ENCODE results near the gene PACRG.

The PACRG gene

GRCh38 chr6:163177892-163178420 is 450.2 kb downstream of the PACRG start:
- no peak for DNase-seq (ENCODE audit: low read depth)

- no peak for DNase-seq (ENCODE audit: low read depth)
Observed at GRCh38 chr6:163179061-163179460, 451.3 kb downstream of the PACRG start.

- DNase-seq (ENCODE audit: low read depth): no peak
Observed at GRCh38 chr6:163179721-163180120, 451.9 kb downstream of the PACRG start.

GRCh38 chr6:163180874-163181541 is 453.2 kb downstream of the PACRG start:
- no peak for DNase-seq (ENCODE audit: low read depth)

- DNase-seq (ENCODE audit: low read depth): no peak
Observed at GRCh38 chr6:163181666-163182180, 453.9 kb downstream of the PACRG start.

- DNase-seq (ENCODE audit: low read depth): no peak
Observed at GRCh38 chr6:163182696-163183095, 454.9 kb downstream of the PACRG start.

- DNase-seq (ENCODE audit: low read depth): no peak
Observed at GRCh38 chr6:163183806-163184205, 456.0 kb downstream of the PACRG start.

- DNase-seq (ENCODE audit: low read depth): no peak
Observed at GRCh38 chr6:163185744-163186143, 458.0 kb downstream of the PACRG start.

- DNase-seq (ENCODE audit: low read depth): no peak
Observed at GRCh38 chr6:163186527-163186926, 458.8 kb downstream of the PACRG start.

GRCh38 chr6:163187201-163187600 is 459.4 kb downstream of the PACRG start:
- DNase-seq (ENCODE audit: low read depth): no peak

GRCh38 chr6:163187606-163188005 is 459.8 kb downstream of the PACRG start:
- no peak for DNase-seq (ENCODE audit: low read depth)

GRCh38 chr6:163188746-163189145 is 461.0 kb downstream of the PACRG start:
- no peak for DNase-seq (ENCODE audit: low read depth)

GRCh38 chr6:163189609-163190008 is 461.8 kb downstream of the PACRG start:
- DNase-seq (ENCODE audit: low read depth): no peak

GRCh38 chr6:163190786-163191185 is 463.0 kb downstream of the PACRG start:
- no peak for DNase-seq (ENCODE audit: low read depth)

GRCh38 chr6:163191704-163192537 is 464.1 kb downstream of the PACRG start:
- no peak for DNase-seq (ENCODE audit: low read depth)

GRCh38 chr6:163192591-163192990 is 464.8 kb downstream of the PACRG start:
- no peak for DNase-seq (ENCODE audit: low read depth)

GRCh38 chr6:163193326-163193725 is 465.6 kb downstream of the PACRG start:
- DNase-seq (ENCODE audit: low read depth): no peak

- no peak for DNase-seq (ENCODE audit: low read depth)
Observed at GRCh38 chr6:163195721-163196691, 468.2 kb downstream of the PACRG start.

GRCh38 chr6:163197839-163198238 is 470.1 kb downstream of the PACRG start:
- no peak for DNase-seq (ENCODE audit: low read depth)

GRCh38 chr6:163198396-163198795 is 470.6 kb downstream of the PACRG start:
- no peak for DNase-seq (ENCODE audit: low read depth)

- no peak for DNase-seq (ENCODE audit: low read depth)
Observed at GRCh38 chr6:163199371-163199770, 471.6 kb downstream of the PACRG start.

GRCh38 chr6:163200289-163200688 is 472.5 kb downstream of the PACRG start:
- no peak for DNase-seq (ENCODE audit: low read depth)

Data from HS-27A (cell line).